Transverse colon (tissue), 4 donors: ENCODE results near the gene CDK9. TPM values are rescaled to one million over a fixed set of nuclear protein-coding genes. Genes with fewer than 3 reads are reported as not detected.

ENCODE experiments used
- DNase-seq: peaks from one replicate; pipeline ENCODE4 v3.0.0-alpha.2; 2019
- H3K27ac ChIP-seq, 4 donors: fragments of 200-600 bp; sonication (generic); 2 replicates each; pipeline ENCODE4 v1.5.1; 2016 to 2018; ENCODE audit warnings: inconsistent platforms in 4 of 4
- H3K27me3 ChIP-seq: fragments of 200-600 bp; sonication (generic); 2 replicates; pipeline ENCODE4 v1.5.1; 2017; ENCODE audit warnings: inconsistent platforms
- H3K36me3 ChIP-seq, 4 donors: fragments of 200-600 bp; sonication (generic); 2 replicates each; pipeline ENCODE4 v1.5.1; 2017 to 2019; ENCODE audit warnings: inconsistent platforms in 4 of 4
- H3K4me1 ChIP-seq, 4 donors: fragments of 200-600 bp; sonication (generic); 2 replicates each; pipeline ENCODE4 v1.5.1; 2017 to 2020; ENCODE audit warnings: inconsistent platforms in 4 of 4
- H3K4me3 ChIP-seq, 4 donors: fragments of 200-600 bp; sonication (generic); 1 replicate in 1 of 4; 2 replicates in 3 of 4; pipeline versions ENCODE4 v1.5.1 to v1.6.1; 2017 to 2019; ENCODE audit warnings: inconsistent platforms in 4 of 4
- H3K9me3 ChIP-seq, 2 donors: fragments of 200-600 bp; sonication (generic); 2 replicates each; pipeline ENCODE4 v1.5.1; 2017 to 2019; ENCODE audit warnings: inconsistent platforms in 2 of 2
- CTCF ChIP-seq, 5 experiments: fragments of 200-600 bp in 3 of 5; fragments of 450-650 bp in 2 of 5; sonication (generic) in 3 of 5; IDR thresholded peaks; 1 replicate in 2 of 5; 2 replicates in 3 of 5; pipeline ENCODE4 v1.5.1; 2016 to 2017; ENCODE audit warnings: antibody characterized with exemption in 5 of 5, inconsistent platforms in 3 of 5, mild to moderate bottlenecking in 2 of 5, moderate library complexity in 1 of 5
- EP300 ChIP-seq: sonication (generic); formaldehyde crosslinking; IDR thresholded peaks from one replicate; pipeline ENCODE4 v1.6.1; 2017; ENCODE audit warnings: antibody characterized with exemption, low read depth
- POLR2A ChIP-seq: fragments of 450-650 bp; IDR thresholded peaks from one replicate; pipeline ENCODE4 v1.6.1; 2016; ENCODE audit warnings: antibody characterized with exemption, mild to moderate bottlenecking, moderate library complexity
- POLR2AphosphoS5 ChIP-seq, 3 donors: sonication (generic); formaldehyde crosslinking; IDR thresholded peaks; one replicate each; pipeline ENCODE4 v1.6.1; 2016; ENCODE audit warnings: antibody characterized with exemption in 3 of 3
- WGBS, 2 donors: methylation state at CpG; one replicate each; pipeline ENCODE4 v1.1.5; 2018; ENCODE audit warnings: low coverage in 1 of 2; 5-methylcytosine and 5-hydroxymethylcytosine counted together
- in situ Hi-C, 4 donors: fragments of 200-750 bp; cut with MboI; loops; one replicate each; pipeline versions ENCODE4 v1.15.0 to v1.15.1; 2017; ENCODE audit warnings: low sequenced_read_pairs in 3 of 4, low pct_ligation_motif_present in 1 of 4, low pct_unique_long_range_greater_than_20kb in 1 of 4
- intact Hi-C: fragments of 100-400 bp; cut with DNase I; formaldehyde crosslinking; loops from one replicate; pipeline ENCODE4 v1.15.1; 2023; ENCODE audit warnings: low total_unique reads
- total RNA-seq, 4 donors: library from RNA; depleted of rRNA; stranded (reverse); fragments of >200 nt; gene quantifications; one replicate each; pipeline ENCODE4 v1.1.0, GENCODE V29; 2016

The CDK9 gene
- total RNA-seq, 4 donors from 2014 or later: 32.6 to 78.9 (median 49.3) TPM

GRCh38 chr9:127808347-127809001, 22.6 kb downstream of the CDK9 start:
- in situ Hi-C loops (no loop called here), intact Hi-C loops (no loop called here)
- H3K27ac ChIP-seq: no peak overlapping the region
- no peaks in the 10 kb centered on the region for H3K9me3 ChIP-seq
- peaks cover 14 to 24% (median 20%) of the 10 kb centered on the region in 4 donors for H3K4me1 ChIP-seq
- H3K36me3 ChIP-seq: peaks cover 0 to 12% (median 3%) of the 10 kb centered on the region in 4 donors
- no peak for DNase-seq
- no peak overlapping the region for H3K4me3 ChIP-seq
- 92 to 94% methylated on average over 3 to 15 of the region's 17 CpGs for WGBS, 2 donors
- TF ChIP-seq POLR2A (no peak), CTCF (IDR thresholded peaks at IDR 0.05) (no peak), POLR2AphosphoS5 (IDR thresholded peaks at IDR 0.05) (no peak), EP300 (no peak)
- H3K27me3 ChIP-seq: no peaks in the 10 kb centered on the region

GRCh38 chr9:127809002-127809539, 23.2 kb downstream of the CDK9 start:
- Histone ChIP-seq H3K4me3 (peak overlapping the region in 1 of 4 donors; percentile 10), H3K36me3 (peaks cover 0 to 18% (median 4%) of the 10 kb centered on the region in 4 donors), H3K27ac (peak overlapping the region in 2 of 4 donors; percentile 33 to 36), H3K4me1 (peaks cover 8 to 18% (median 14%) of the 10 kb centered on the region in 4 donors), H3K27me3 (no peaks in the 10 kb centered on the region), H3K9me3 (no peaks in the 10 kb centered on the region)
- 60 to 78% methylated on average over 1 to 9 of the region's 9 CpGs for WGBS, 2 donors
- in situ Hi-C loops: no loop called here
- no peak for DNase-seq
- TF ChIP-seq POLR2AphosphoS5 (IDR thresholded peaks at IDR 0.05) (no peak), CTCF (IDR thresholded peaks at IDR 0.05) (no peak), POLR2A (no peak), EP300 (no peak)
- intact Hi-C loops: no loop called here

- Histone ChIP-seq H3K27me3 (no peaks in the 10 kb centered on the region), H3K36me3 (peaks cover 0 to 20% (median 4%) of the 10 kb centered on the region in 4 donors), H3K9me3 (no peaks in the 10 kb centered on the region), H3K27ac (peak overlapping the region; percentile 36 to 54 (median 46)), H3K4me3 (peak overlapping the region in 1 of 4 donors; percentile 10), H3K4me1 (peaks cover 5 to 11% (median 7%) of the 10 kb centered on the region in 4 donors)
- TF ChIP-seq POLR2A (no peak), CTCF (IDR thresholded peaks at IDR 0.05) (peak in 1 of 5 experiments; percentile 22)
- DNase-seq: peak; percentile 77
- in situ Hi-C loops: no loop called here
- 71% methylated on average over 13 of the region's 57 CpGs; no CpG with 5 or more reads in 1 of the 2 donors for WGBS, 2 donors
- intact Hi-C loops: no loop called here
These were observed 23.9 kb downstream of the CDK9 start for GRCh38 chr9:127809540-127810377.
